HepG2 (cell line): ENCODE measurements around the gene SMAD6. TPM values are rescaled to one million over a fixed set of nuclear protein-coding genes. Genes with fewer than 3 reads are reported as not detected.

Source experiments
- ATAC-seq: fragments of 200-7000 bp; cut with Tn5 transposase; 3 replicates; pipeline ENCODE4 v1.9.1; 2020; ENCODE audit warnings: mild to moderate bottlenecking, moderate library complexity
- BruUV-seq: library from RNA; stranded (reverse); fragments of 400-500 nt; replicated peaks from 2 replicates; lab custom pipeline; 2021; lab: Mats Ljungman, UMichigan
- CTCF ChIA-PET: fragments of 300-600 bp; formaldehyde crosslinking; extraction: SDS; loops from one replicate; lab custom pipeline; 2021; ENCODE audit warnings: low total read pairs, inconsistent platforms, low intra/inter-chr PET ratio; lab: Yijun Ruan, JAX
- POLR2A ChIA-PET: fragments of 350-600 bp; sonication (Branson Sonifier 250); formaldehyde crosslinking; loops from one replicate; lab custom pipeline; 2020; ENCODE audit warnings: antibody characterized with exemption, inconsistent platforms; lab: Yijun Ruan, JAX
- DNase-seq: peaks from one replicate; pipeline ENCODE4 v3.0.0-alpha.2; 2015; ENCODE audit warnings: low spot score
- FAIRE-seq: peaks from 3 replicates; lab custom pipeline; 2011; peaks lifted over from hg19 to GRCh38; lab: Jason Lieb, UNC
- H2AFZ ChIP-seq: one replicate; pipeline ENCODE4 v1.6.1; 2011; ENCODE audit warnings: low read length, inconsistent platforms
- H3K27ac ChIP-seq: fragments of 300-600 bp; 3 replicates; pipeline ENCODE4 v1.8.0; 2011; ENCODE audit warnings: mixed run types, mild to moderate bottlenecking, mixed read lengths, low read length, inconsistent platforms; ENCODE audit not compliant: insufficient read depth; ENCODE audit errors: extremely low read length
- H3K27me3 ChIP-seq, 2 experiments: fragments of 200-600 bp in 1 of 2; 2 replicates in 1 of 2; 3 replicates in 1 of 2; pipeline versions ENCODE4 v1.6.0 to v1.8.0; 2011; ENCODE audit warnings: low read length in 2 of 2, mild to moderate bottlenecking in 2 of 2, moderate library complexity in 2 of 2, inconsistent platforms in 1 of 2; ENCODE audit not compliant: insufficient read depth in 2 of 2, control insufficient read depth in 1 of 2
- H3K36me3 ChIP-seq, 2 experiments: fragments of 200-600 bp in 1 of 2; replicated peaks in 1 of 2; 2 replicates in 1 of 2; 3 replicates in 1 of 2; pipeline versions ENCODE4 v1.5.1 to v1.8.0; 2011; ENCODE audit warnings: low read length in 2 of 2, inconsistent platforms in 1 of 2; ENCODE audit not compliant: insufficient read depth in 2 of 2, control insufficient read depth in 1 of 2
- H3K4me1 ChIP-seq: 2 replicates; pipeline ENCODE4 v1.5.1; 2012; ENCODE audit warnings: low read length, inconsistent platforms; ENCODE audit not compliant: insufficient read depth
- H3K4me2 ChIP-seq: 2 replicates; pipeline ENCODE4 v1.6.0; 2011; ENCODE audit warnings: low read depth, low read length, inconsistent platforms
- H3K4me3 ChIP-seq, 3 experiments: fragments of 200-600 bp in 1 of 3; sonication (generic), shearing (Covaris generic) in 1 of 3; replicated peaks in 1 of 3; 2 replicates each; pipeline ENCODE4 v1.5.1; 2011 to 2016; ENCODE audit warnings: low read length in 3 of 3, inconsistent platforms in 2 of 3, low read depth in 2 of 3, mild to moderate bottlenecking in 2 of 3, control low read depth in 1 of 3, mixed read lengths in 1 of 3; ENCODE audit not compliant: insufficient read depth in 1 of 3
- H3K79me2 ChIP-seq: one replicate; pipeline ENCODE4 v1.6.1; 2011; ENCODE audit warnings: low read length, inconsistent platforms; ENCODE audit not compliant: insufficient read depth
- H3K9ac ChIP-seq: 2 replicates; pipeline ENCODE4 v1.6.0; 2011; ENCODE audit warnings: mild to moderate bottlenecking, low read depth, low read length, inconsistent platforms; ENCODE audit not compliant: insufficient read depth
- H3K9me3 ChIP-seq: 2 replicates; pipeline ENCODE4 v1.5.1; 2012; ENCODE audit warnings: mild to moderate bottlenecking, low read length
- H4K20me1 ChIP-seq: 2 replicates; pipeline ENCODE4 v1.6.0; 2011; ENCODE audit warnings: inconsistent platforms, mild to moderate bottlenecking, low read length, moderate library complexity; ENCODE audit not compliant: insufficient read depth
- ARNT ChIP-seq: fragments of 450-650 bp; IDR thresholded peaks from 2 replicates; pipeline ENCODE4 v1.6.1; 2017
- CEBPG ChIP-seq: IDR thresholded peaks from 2 replicates; pipeline ENCODE4 v1.6.1; 2016
- CENPT ChIP-seq: sonication (generic); formaldehyde crosslinking; IDR thresholded peaks from 2 replicates; pipeline ENCODE4 v1.8.0; 2022; ENCODE audit warnings: low read depth, mild to moderate bottlenecking, moderate library complexity, missing genetic modification reagents
- RBM22 ChIP-seq: fragments of 200-400 bp; formaldehyde crosslinking; optimal IDR thresholded peaks from 2 replicates; pipeline ENCODE3; 2017; ENCODE audit warnings: mild to moderate bottlenecking, low read length, moderate library complexity
- TEAD2 ChIP-seq: sonication (generic); formaldehyde crosslinking; IDR thresholded peaks from 2 replicates; pipeline ENCODE4 v1.9.0; 2021; ENCODE audit warnings: missing genetic modification reagents
- ZNF3 ChIP-seq: IDR thresholded peaks from 2 replicates; pipeline ENCODE4 v1.7.0; 2017; ENCODE audit warnings: inconsistent platforms
- ZNF329 ChIP-seq: sonication (generic); formaldehyde crosslinking; IDR thresholded peaks from 2 replicates; pipeline ENCODE4 v1.9.0; 2021; ENCODE audit warnings: low read depth, mild to moderate bottlenecking, missing genetic modification reagents
- WGBS: methylation state at CpG from one replicate; pipeline ENCODE4 v1.1.6; 2017; ENCODE audit warnings: low lambda C conversion rate; 5-methylcytosine and 5-hydroxymethylcytosine counted together
- in situ Hi-C: cut with HindIII; loops from 2 replicates; pipeline ENCODE4 v1.10.0; 2017; ENCODE audit warnings: low pct_unique_long_range_greater_than_20kb; ENCODE audit not compliant: extremely low pct_ligation_motif_present
- intact Hi-C: fragments of 100-400 bp; cut with micrococcal nuclease; formaldehyde crosslinking; loops from one replicate; pipeline ENCODE4 v1.10.0; 2022; ENCODE audit not compliant: unreplicated experiment
- polyA plus RNA-seq, 8 experiments: library from polyadenylated mRNA; depleted of rRNA in 3 of 8; stranded (reverse) in 7 of 8; unstranded in 1 of 8; fragments of >200 nt; fragmentation: Illumina TruSeq in 4 of 8; extraction: Trizol in 4 of 8; gene quantifications; 2 replicates each; pipeline versions ENCODE4 v1.2.1 to v1.2.3, GENCODE V29; 2011 to 2016; ENCODE audit warnings: low read depth in 4 of 8, missing spikeins in 1 of 8, mixed read lengths in 1 of 8; ENCODE audit not compliant: insufficient read depth in 1 of 8
- total RNA-seq, 5 experiments: library from RNA; depleted of rRNA; stranded (reverse); fragments of >200 nt; fragmentation: Illumina TruSeq; extraction: Trizol; gene quantifications; 2 replicates each; pipeline ENCODE4 v1.2.3, GENCODE V29; 2016; ENCODE audit warnings: low read depth in 1 of 5

The SMAD6 gene
- total and polyA plus RNA-seq, 2 of the 13 experiments (the other 11 are each of a cell fraction or from before 2014, with no cell fraction given), result 3.3 to 4.4 TPM

DNA sequence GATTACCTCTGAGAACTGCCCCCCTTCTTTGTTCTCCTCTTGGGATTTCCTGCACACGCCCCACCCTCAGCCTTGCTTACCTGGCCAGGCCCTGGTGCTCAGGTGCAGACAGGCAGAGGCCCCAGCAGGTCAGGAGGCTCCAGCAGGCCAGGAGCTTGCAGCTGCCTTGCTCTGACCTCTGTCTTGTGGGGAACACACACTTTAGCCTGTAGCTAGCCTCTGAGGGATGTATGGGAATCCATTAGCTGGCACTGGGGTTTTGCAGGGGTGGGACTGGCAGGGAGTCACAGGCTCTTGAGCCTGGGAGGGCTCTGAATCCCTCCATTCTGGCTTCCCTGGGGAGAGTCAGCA lies 2.7 kb downstream of the SMAD6 start (continued):
- TF ChIP-seq TEAD2 (no peak), ZNF3 (CRISPR knock-in tag) (no peak), ZNF329 (CRISPR knock-in tag) (no peak), ARNT (no peak)
- TF ChIP-seq, all 625 proteins: peak for 0

GRCh38 chr15:66705277-66706146 lies 3.5 kb downstream of the SMAD6 start:
- ChIA-PET CTCF (no interaction called here), POLR2A (interaction anchor here (4.1 to 6.0 kb wide), 2 partner anchors 9 to 66 kb away, joined by 15 to 96 read pairs; no protein-coding TSS in a partner anchor)
- H3K9ac ChIP-seq, result no peak overlapping the region
- H4K20me1 ChIP-seq, result 0 out of 2 replicates have a peak, but pooled peaks cover 9% of the 10 kb centered on the region
- H3K27me3 ChIP-seq, result no peaks in the 10 kb centered on the region; a peak in 1 of 5 replicates
- H3K79me2 ChIP-seq, result peaks cover 28% of the 10 kb centered on the region
- no TSS peak for BruUV-seq
- no peak for DNase-seq
- H3K4me1 ChIP-seq, result peaks cover 41% of the 10 kb centered on the region
- ATAC-seq, result no peak
- no peaks in the 10 kb centered on the region for H3K9me3 ChIP-seq
- H3K36me3 ChIP-seq, result no peaks in the 10 kb centered on the region; a peak in 1 of 5 replicates
- peak overlapping the region in 2 of 3 experiments; percentile 66 to 87; a peak in 2 of 6 replicates for H3K4me3 ChIP-seq
- intact Hi-C loops, result no loop called here
- 94% methylated on average over 6 of the region's 6 CpGs for WGBS
- FAIRE-seq, result no peak
- H3K4me2 ChIP-seq, result peak overlapping the region; percentile 88; the same call in 1 of the 2 replicates
- no peak overlapping the region for H2AFZ ChIP-seq
- H3K27ac ChIP-seq, result no peak overlapping the region
- in situ Hi-C loops, result no loop called here
- TF ChIP-seq RBM22, result no peak
- no peak for TF ChIP-seq CEBPG (CRISPR knock-in tag)
- TF ChIP-seq CENPT (CRISPR knock-in tag), result no peak
